H9 (cell line): ENCODE data around the gene CNTFR. TPM values are rescaled to one million over a fixed set of nuclear protein-coding genes. Genes with fewer than 3 reads are reported as not detected.

ENCODE experiments used
- DNase-seq: peaks from one replicate; pipeline ENCODE4 v3.0.0-alpha.2; 2017
- H2AFZ ChIP-seq: one replicate; pipeline ENCODE4 v1.6.1; 2013; ENCODE audit warnings: mild to moderate bottlenecking, low read length, control low read depth, moderate library complexity
- H2AK5ac ChIP-seq: 2 replicates; pipeline ENCODE4 v1.6.1; 2013; ENCODE audit warnings: low read length, control low read depth, mixed read lengths; ENCODE audit not compliant: insufficient read length
- H2BK120ac ChIP-seq: one replicate; pipeline ENCODE4 v1.6.1; 2013; ENCODE audit warnings: low read depth, mild to moderate bottlenecking, low read length, control low read depth, inconsistent platforms; ENCODE audit not compliant: poor library complexity, severe bottlenecking
- H2BK12ac ChIP-seq: 2 replicates; pipeline ENCODE4 v1.6.1; 2013; ENCODE audit warnings: low read length, control low read depth, mixed read lengths, low read depth; ENCODE audit not compliant: insufficient read length
- H2BK15ac ChIP-seq: 2 replicates; pipeline ENCODE4 v1.6.1; 2013; ENCODE audit warnings: low read depth, low read length, control low read depth
- H2BK20ac ChIP-seq: one replicate; pipeline ENCODE4 v1.6.1; 2013; ENCODE audit warnings: low read depth, mild to moderate bottlenecking, low read length, control low read depth, inconsistent platforms; ENCODE audit not compliant: poor library complexity, severe bottlenecking
- H2BK5ac ChIP-seq: 2 replicates; pipeline ENCODE4 v1.6.1; 2013; ENCODE audit warnings: low read length, control low read depth, mixed read lengths; ENCODE audit not compliant: insufficient read length
- H3K14ac ChIP-seq: 2 replicates; pipeline ENCODE4 v1.6.1; 2013; ENCODE audit warnings: low read length, control low read depth; ENCODE audit not compliant: insufficient read depth
- H3K18ac ChIP-seq: 2 replicates; pipeline ENCODE4 v1.6.1; 2013; ENCODE audit warnings: low read depth, mild to moderate bottlenecking, mixed read lengths, low read length, control low read depth; ENCODE audit not compliant: insufficient read length
- H3K23ac ChIP-seq: 2 replicates; pipeline ENCODE4 v1.6.1; 2013; ENCODE audit warnings: low read length, control low read depth, mixed read lengths, low read depth; ENCODE audit not compliant: insufficient read length
- H3K23me2 ChIP-seq: 2 replicates; pipeline ENCODE4 v1.6.1; 2013; ENCODE audit warnings: low read depth, mild to moderate bottlenecking, mixed read lengths, low read length, control low read depth; ENCODE audit not compliant: insufficient read length, poor library complexity, severe bottlenecking
- H3K27ac ChIP-seq: 2 replicates; pipeline ENCODE4 v1.5.1; 2013; ENCODE audit warnings: low read length, control low read depth, mixed read lengths, low read depth; ENCODE audit not compliant: insufficient read length
- H3K27me3 ChIP-seq: 2 replicates; pipeline ENCODE4 v1.6.1; 2013; ENCODE audit warnings: low read length, control low read depth, inconsistent platforms; ENCODE audit not compliant: insufficient read depth
- H3K4ac ChIP-seq: 2 replicates; pipeline ENCODE4 v1.6.1; 2013; ENCODE audit warnings: low read depth, mild to moderate bottlenecking, control low read depth, inconsistent platforms, low read length, moderate library complexity
- H3K4me1 ChIP-seq: 2 replicates; pipeline ENCODE4 v1.6.1; 2013; ENCODE audit warnings: low read length, control low read depth, inconsistent platforms; ENCODE audit not compliant: insufficient read depth
- H3K4me2 ChIP-seq: 2 replicates; pipeline ENCODE4 v1.6.1; 2013; ENCODE audit warnings: low read length, control low read depth, mixed read lengths; ENCODE audit not compliant: insufficient read length, insufficient read depth
- H3K56ac ChIP-seq: 2 replicates; pipeline ENCODE4 v1.6.1; 2013; ENCODE audit warnings: low read depth, mild to moderate bottlenecking, mixed read lengths, low read length, control low read depth; ENCODE audit not compliant: insufficient read length
- H3K79me1 ChIP-seq: 2 replicates; pipeline ENCODE4 v1.6.1; 2013; ENCODE audit warnings: low read depth, mild to moderate bottlenecking, moderate library complexity, low read length, control low read depth, inconsistent platforms; ENCODE audit not compliant: insufficient read depth, poor library complexity, severe bottlenecking
- H3K79me2 ChIP-seq: 2 replicates; pipeline ENCODE4 v1.6.1; 2013; ENCODE audit warnings: low read length, control low read depth, inconsistent platforms; ENCODE audit not compliant: insufficient read depth
- H3K9ac ChIP-seq: 2 replicates; pipeline ENCODE4 v1.6.1; 2013; ENCODE audit warnings: low read length, control low read depth, mixed read lengths; ENCODE audit not compliant: insufficient read length; ENCODE audit errors: extremely low read depth
- H3K9me3 ChIP-seq: one replicate; pipeline ENCODE4 v1.6.1; 2013; ENCODE audit warnings: low read depth, low read length, inconsistent platforms; ENCODE audit not compliant: control insufficient read depth
- H3T11ph ChIP-seq: one replicate; pipeline ENCODE4 v1.6.1; 2013; ENCODE audit warnings: mild to moderate bottlenecking, low read length, control low read depth, inconsistent platforms
- H4K20me1 ChIP-seq: one replicate; pipeline ENCODE4 v1.6.1; 2013; ENCODE audit not compliant: control insufficient read depth, insufficient read length, insufficient read depth
- H4K5ac ChIP-seq: 2 replicates; pipeline ENCODE4 v1.6.1; 2013; ENCODE audit warnings: low read depth, mild to moderate bottlenecking, mixed read lengths, low read length, control low read depth; ENCODE audit not compliant: insufficient read length
- H4K8ac ChIP-seq: replicated peaks from 2 replicates; pipeline ENCODE4 v1.6.1; 2013; ENCODE audit warnings: low read length, control low read depth, mixed read lengths, low read depth; ENCODE audit not compliant: insufficient read length
- H4K91ac ChIP-seq: 2 replicates; pipeline ENCODE4 v1.6.1; 2013; ENCODE audit warnings: low read depth, mild to moderate bottlenecking, moderate library complexity, mixed read lengths, low read length, control low read depth; ENCODE audit not compliant: insufficient read length
- H3K27ac Mint-ChIP-seq, 3 experiments: 2 replicates in 2 of 3; 3 replicates in 1 of 3; pipeline ENCODE4 v1.8.0; 2020 to 2021; ENCODE audit warnings: mixed read lengths in 3 of 3, mild to moderate bottlenecking in 1 of 3, moderate library complexity in 1 of 3
- H3K27me3 Mint-ChIP-seq: 2 replicates; pipeline ENCODE4 v1.8.0; 2021; ENCODE audit warnings: low read depth, mild to moderate bottlenecking, moderate library complexity, mixed read lengths
- H3K36me3 Mint-ChIP-seq, 3 experiments: 2 replicates in 2 of 3; 3 replicates in 1 of 3; pipeline ENCODE4 v1.8.0; 2020 to 2021; ENCODE audit warnings: low read depth in 3 of 3, mixed read lengths in 3 of 3; ENCODE audit not compliant: insufficient read depth in 1 of 3
- H3K4me1 Mint-ChIP-seq, 2 experiments: 2 replicates each; pipeline ENCODE4 v1.8.0; 2020; ENCODE audit warnings: mixed read lengths in 2 of 2
- H3K4me3 Mint-ChIP-seq, 2 experiments: 2 replicates in 1 of 2; 3 replicates in 1 of 2; pipeline ENCODE4 v1.8.0; 2020 to 2021; ENCODE audit warnings: mild to moderate bottlenecking in 2 of 2, mixed read lengths in 2 of 2, moderate library complexity in 1 of 2
- H3K9me3 Mint-ChIP-seq, 2 experiments: 2 replicates in 1 of 2; 3 replicates in 1 of 2; pipeline ENCODE4 v1.8.0; 2020; ENCODE audit warnings: mild to moderate bottlenecking in 2 of 2, mixed read lengths in 2 of 2, moderate library complexity in 1 of 2
- CTCF ChIP-seq: fragments of 200-600 bp; sonication (generic); conservative IDR thresholded peaks from 3 replicates; pipeline ENCODE4 v1.8.0; 2021; ENCODE audit warnings: antibody characterized with exemption, mild to moderate bottlenecking
- WGBS: extraction: QIAGEN DNeasy Blood & Tissue Kit; methylation state at CpG from one replicate; pipeline ENCODE4 v1.1.7; 2013; ENCODE audit warnings: missing lambda C conversion rate, low lambda C conversion rate, mixed read lengths; ENCODE audit not compliant: insufficient read length; ENCODE audit errors: extremely low coverage; 5-methylcytosine and 5-hydroxymethylcytosine counted together
- total RNA-seq: library from RNA; stranded (reverse); gene quantifications from 2 replicates; pipeline ENCODE4 v1.2.1, GENCODE V29; 2021

Gene CNTFR
- total RNA-seq, 1 experiment from 2014 or later: 0.55 TPM

- peaks cover 7% of the 10 kb centered on the region for H3K23me2 ChIP-seq
- no peaks in the 10 kb centered on the region for H3K79me2 ChIP-seq
- no CpG with 5 or more reads among the region's 3 CpGs for WGBS
- no peak overlapping the region for H3K18ac ChIP-seq
- no peak overlapping the region for H2AK5ac ChIP-seq
- H4K8ac ChIP-seq: no peak overlapping the region
- H3K9me3 ChIP-seq: no peaks in the 10 kb centered on the region
- H3K4me2 ChIP-seq: no peak overlapping the region
- H3K79me1 ChIP-seq: no peaks in the 10 kb centered on the region
- peaks cover 20% of the 10 kb centered on the region for H3K4me1 ChIP-seq
- H3K9ac ChIP-seq: no peak overlapping the region
- no peak overlapping the region for H2BK12ac ChIP-seq
- H4K20me1 ChIP-seq: peaks cover 3% of the 10 kb centered on the region
- H3K4ac ChIP-seq: no peak overlapping the region
- H3K27me3 ChIP-seq: peaks cover 42% of the 10 kb centered on the region
- H2BK15ac ChIP-seq: no peak overlapping the region
- no peak overlapping the region for H4K91ac ChIP-seq
- no peak overlapping the region for H3K56ac ChIP-seq
- H3K4me1 Mint-ChIP-seq: peaks cover 48 to 51% of the 10 kb centered on the region in 2 experiments
- H3K9me3 Mint-ChIP-seq: peaks cover 0 to 5% of the 10 kb centered on the region in 2 experiments; a peak in 1 of 5 replicates
- H3K23ac ChIP-seq: no peak overlapping the region
- TF ChIP-seq CTCF: no peak
- no peak overlapping the region for H3K14ac ChIP-seq
- no peak overlapping the region for H3T11ph ChIP-seq
- no peak overlapping the region for H3K27ac ChIP-seq
- no peak overlapping the region for H2BK5ac ChIP-seq
- no peak overlapping the region for H4K5ac ChIP-seq
- no peaks in the 10 kb centered on the region for H3K36me3 Mint-ChIP-seq
- H3K4me3 Mint-ChIP-seq: no peak overlapping the region
- H2BK20ac ChIP-seq: no peak overlapping the region
- H2AFZ ChIP-seq: no peak overlapping the region
- H2BK120ac ChIP-seq: no peak overlapping the region
- H3K27ac Mint-ChIP-seq: no peak overlapping the region
- no peak for DNase-seq
- peaks cover 97% of the 10 kb centered on the region for H3K27me3 Mint-ChIP-seq
Observed at GRCh38 chr9:34581318-34581717, 8.2 kb downstream of the CNTFR start.
